ENCODE measurements around the gene TTC9C.

DNA sequence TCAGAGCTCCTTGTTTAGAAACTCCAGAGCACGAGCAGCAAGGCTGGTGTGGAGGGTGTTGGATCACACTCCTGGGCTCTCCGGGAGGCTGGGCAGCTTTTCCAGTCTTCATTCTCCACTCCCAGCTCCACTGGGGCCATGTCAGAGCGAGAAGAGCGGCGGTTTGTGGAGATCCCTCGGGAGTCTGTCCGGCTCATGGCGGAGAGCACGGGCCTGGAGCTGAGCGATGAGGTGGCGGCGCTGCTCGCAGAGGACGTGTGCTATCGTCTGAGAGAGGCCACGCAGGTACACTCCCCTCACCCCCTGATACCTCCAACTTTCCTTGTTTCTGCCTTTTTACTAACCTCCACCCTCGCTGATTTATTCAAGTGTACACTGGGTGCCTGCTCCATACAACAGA lies 47.4 kb downstream of the TTC9C start:
- no peak for TF ChIP-seq POLR2AphosphoS5 (IDR thresholded peaks at IDR 0.05; ENCODE audit: low read depth, low read length)
- no peak for TF ChIP-seq TAF1 (IDR thresholded peaks at IDR 0.05; ENCODE audit: borderline replicate concordance, insufficient read depth, low read length)
- no peak for TF ChIP-seq SIN3A (IDR thresholded peaks at IDR 0.05; ENCODE audit: borderline replicate concordance, insufficient read depth, low read length)
- TF ChIP-seq, protein P1, sequence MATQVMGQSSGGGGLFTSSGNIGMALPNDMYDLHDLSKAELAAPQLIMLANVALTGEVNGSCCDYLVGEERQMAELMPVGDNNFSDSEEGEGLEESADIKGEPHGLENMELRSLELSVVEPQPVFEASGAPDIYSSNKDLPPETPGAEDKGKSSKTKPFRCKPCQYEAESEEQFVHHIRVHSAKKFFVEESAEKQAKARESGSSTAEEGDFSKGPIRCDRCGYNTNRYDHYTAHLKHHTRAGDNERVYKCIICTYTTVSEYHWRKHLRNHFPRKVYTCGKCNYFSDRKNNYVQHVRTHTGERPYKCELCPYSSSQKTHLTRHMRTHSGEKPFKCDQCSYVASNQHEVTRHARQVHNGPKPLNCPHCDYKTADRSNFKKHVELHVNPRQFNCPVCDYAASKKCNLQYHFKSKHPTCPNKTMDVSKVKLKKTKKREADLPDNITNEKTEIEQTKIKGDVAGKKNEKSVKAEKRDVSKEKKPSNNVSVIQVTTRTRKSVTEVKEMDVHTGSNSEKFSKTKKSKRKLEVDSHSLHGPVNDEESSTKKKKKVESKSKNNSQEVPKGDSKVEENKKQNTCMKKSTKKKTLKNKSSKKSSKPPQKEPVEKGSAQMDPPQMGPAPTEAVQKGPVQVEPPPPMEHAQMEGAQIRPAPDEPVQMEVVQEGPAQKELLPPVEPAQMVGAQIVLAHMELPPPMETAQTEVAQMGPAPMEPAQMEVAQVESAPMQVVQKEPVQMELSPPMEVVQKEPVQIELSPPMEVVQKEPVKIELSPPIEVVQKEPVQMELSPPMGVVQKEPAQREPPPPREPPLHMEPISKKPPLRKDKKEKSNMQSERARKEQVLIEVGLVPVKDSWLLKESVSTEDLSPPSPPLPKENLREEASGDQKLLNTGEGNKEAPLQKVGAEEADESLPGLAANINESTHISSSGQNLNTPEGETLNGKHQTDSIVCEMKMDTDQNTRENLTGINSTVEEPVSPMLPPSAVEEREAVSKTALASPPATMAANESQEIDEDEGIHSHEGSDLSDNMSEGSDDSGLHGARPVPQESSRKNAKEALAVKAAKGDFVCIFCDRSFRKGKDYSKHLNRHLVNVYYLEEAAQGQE (IDR thresholded peaks at IDR 0.05; ENCODE audit: insufficient read depth in 1 of 2, low read depth in 2 of 2, low read length in 2 of 2) = no peak
- no peak for TF ChIP-seq FOXP2 (optimal IDR thresholded peaks at IDR 0.05; ENCODE audit: borderline replicate concordance, extremely low read depth, extremely low read length, insufficient read depth)
